ENCODE results near the gene SMC1B. TPM values are rescaled to one million over a fixed set of nuclear protein-coding genes. Genes with fewer than 3 reads are reported as not detected.
"Not testable (repeated sequence)": the region's sequence is repeated elsewhere in the genome, so short reads cannot be mapped to it uniquely, and the experiment has no call there.

Gene SMC1B
- under 0.01 TPM for total RNA-seq

- peak; percentile 46 for DNase-seq
Measured at GRCh38 chr22:45413368-45414211, at the start of gene SMC1B, which contains the start of gene RIBC2. TSS of gene SMC1B (minus strand) at chr22:45413599. CDS start at chr22:45413567, 32 bp downstream. TSS of gene RIBC2 (plus strand) at chr22:45413693. CDS start at chr22:45413887, 194 bp downstream.

- no peak for DNase-seq
Measured at GRCh38 chr22:45462034-45462655, 48.7 kb upstream of the SMC1B start.

GRCh38 chr22:45460288-45461109 is 47.1 kb upstream of the SMC1B start:
- no peak for DNase-seq

- no peak for DNase-seq
Measured at GRCh38 chr22:45459235-45459634, 45.8 kb upstream of the SMC1B start.

GRCh38 chr22:45458532-45458931 is 45.1 kb upstream of the SMC1B start:
- no peak for DNase-seq

- no peak for DNase-seq
Measured at GRCh38 chr22:45456811-45457210, 43.4 kb upstream of the SMC1B start.

- DNase-seq: no peak
Measured at GRCh38 chr22:45455621-45456020, 42.2 kb upstream of the SMC1B start.

GRCh38 chr22:45455212-45455611 is 41.8 kb upstream of the SMC1B start:
- DNase-seq: no peak

GRCh38 chr22:45454275-45454674 is 40.9 kb upstream of the SMC1B start:
- no peak for DNase-seq

GRCh38 chr22:45453764-45454163 is 40.4 kb upstream of the SMC1B start:
- DNase-seq: no peak

GRCh38 chr22:45452565-45453379 is 39.4 kb upstream of the SMC1B start:
- DNase-seq: no peak

- no peak for DNase-seq
Measured at GRCh38 chr22:45451972-45452371, 38.6 kb upstream of the SMC1B start.

- DNase-seq: no peak
Measured at GRCh38 chr22:45450921-45451651, 37.7 kb upstream of the SMC1B start.

GRCh38 chr22:45450101-45450785 is 36.8 kb upstream of the SMC1B start:
- DNase-seq: no peak

GRCh38 chr22:45449442-45449841 is 36.0 kb upstream of the SMC1B start:
- DNase-seq: not testable (repeated sequence)

- DNase-seq: no peak
Measured at GRCh38 chr22:45448431-45448830, 35.0 kb upstream of the SMC1B start.

- not testable (repeated sequence) for DNase-seq
Measured at GRCh38 chr22:45447596-45447995, 34.2 kb upstream of the SMC1B start.

GRCh38 chr22:45446216-45446615 is 32.8 kb upstream of the SMC1B start:
- no peak for DNase-seq

- DNase-seq: no peak
Measured at GRCh38 chr22:45445031-45445710, 31.8 kb upstream of the SMC1B start.

- DNase-seq: no peak
Measured at GRCh38 chr22:45444168-45444567, 30.8 kb upstream of the SMC1B start.

Measured in occipital lobe (tissue), 2 donors.